GM12878 (cell line): ENCODE data around the gene ATP7B. TPM values are rescaled to one million over a fixed set of nuclear protein-coding genes. Genes with fewer than 3 reads are reported as not detected.

Source experiments
- ATAC-seq: fragments of 200-7000 bp; cut with Tn5 transposase; 3 replicates; pipeline ENCODE4 v1.9.1; 2020; ENCODE audit warnings: mild to moderate bottlenecking, moderate library complexity
- BruUV-seq: library from RNA; stranded (reverse); fragments of 400-500 nt; replicated peaks from 2 replicates; lab custom pipeline; 2021; lab: Mats Ljungman, UMichigan
- CTCF ChIA-PET: fragments of 300-600 bp; sonication (Branson Sonifier 250); formaldehyde crosslinking; extraction: SDS; loops from one replicate; lab custom pipeline; 2021; ENCODE audit warnings: inconsistent platforms; lab: Yijun Ruan, JAX
- POLR2A ChIA-PET: fragments of 350-600 bp; formaldehyde crosslinking; extraction: SDS; loops from one replicate; lab custom pipeline; 2021; ENCODE audit warnings: inconsistent platforms; lab: Charles Lee
- RAD21 ChIA-PET: fragments of 300-600 bp; sonication (Branson Sonifier 250); formaldehyde crosslinking; loops from one replicate; lab custom pipeline; 2023; ENCODE audit warnings: antibody characterized with exemption; ENCODE audit not compliant: unreplicated experiment; lab: Charles Lee
- SMC1A ChIA-PET: fragments of 300-600 bp; sonication (Branson Sonifier 250); formaldehyde crosslinking; loops from one replicate; lab custom pipeline; 2023; ENCODE audit not compliant: unreplicated experiment, uncharacterized antibody; lab: Charles Lee
- DNase-seq: peaks from one replicate; pipeline ENCODE4 v3.0.0-alpha.2; 2011; ENCODE audit warnings: low read depth, low spot score
- FAIRE-seq: peaks from 3 replicates; lab custom pipeline; 2011; peaks lifted over from hg19 to GRCh38; lab: Jason Lieb, UNC
- H2AFZ ChIP-seq: 2 replicates; pipeline ENCODE4 v1.6.0; 2011; ENCODE audit warnings: low read depth, low read length, control low read depth; ENCODE audit not compliant: control insufficient read depth
- H3K27ac ChIP-seq: 2 replicates; pipeline ENCODE4 v1.5.1; 2011; ENCODE audit warnings: control low read depth; ENCODE audit not compliant: control insufficient read depth, insufficient read depth
- H3K27me3 ChIP-seq, 2 experiments: replicated peaks in 1 of 2; 2 replicates each; pipeline versions ENCODE4 v1.6.0 to v1.6.1; 2011; ENCODE audit warnings: low read length in 1 of 2; ENCODE audit not compliant: control insufficient read depth in 2 of 2, insufficient read depth in 2 of 2
- H3K36me3 ChIP-seq, 2 experiments: 2 replicates each; pipeline ENCODE4 v1.5.1; 2011; ENCODE audit warnings: low read length in 1 of 2; ENCODE audit not compliant: control insufficient read depth in 2 of 2, insufficient read depth in 2 of 2
- H3K4me1 ChIP-seq: 2 replicates; pipeline ENCODE4 v1.6.1; 2011; ENCODE audit warnings: mild to moderate bottlenecking, low read length, moderate library complexity, mixed read lengths; ENCODE audit not compliant: control insufficient read depth, insufficient read depth
- H3K4me2 ChIP-seq: 2 replicates; pipeline ENCODE4 v1.6.0; 2011; ENCODE audit warnings: control low read depth; ENCODE audit not compliant: control insufficient read depth, insufficient read depth
- H3K4me3 ChIP-seq: fragments of 200-600 bp; sonication (generic); 2 replicates; pipeline ENCODE4 v1.5.1; 2016
- H3K79me2 ChIP-seq: 2 replicates; pipeline ENCODE4 v1.6.0; 2011; ENCODE audit warnings: low read length; ENCODE audit not compliant: control insufficient read depth, insufficient read depth
- H3K9ac ChIP-seq: 2 replicates; pipeline ENCODE4 v1.8.0; 2011; ENCODE audit warnings: low read length, control low read depth, mixed read lengths; ENCODE audit not compliant: control insufficient read depth, insufficient read depth
- H3K9me3 ChIP-seq: replicated peaks from 3 replicates; pipeline ENCODE4 v1.5.1; 2011; ENCODE audit warnings: mild to moderate bottlenecking, low read length; ENCODE audit not compliant: control insufficient read depth, insufficient read depth
- H4K20me1 ChIP-seq: 2 replicates; pipeline ENCODE4 v1.6.0; 2011; ENCODE audit not compliant: control insufficient read depth, insufficient read depth
- ATF7 ChIP-seq: fragments of 450-650 bp; IDR thresholded peaks from 2 replicates; pipeline ENCODE4 v1.6.1; 2016; ENCODE audit warnings: low read depth, mild to moderate bottlenecking
- CEBPZ ChIP-seq: fragments of 150-350 bp; IDR thresholded peaks from 2 replicates; pipeline ENCODE4 v1.6.1; 2016; ENCODE audit warnings: low read depth, low read length
- HSF1 ChIP-seq: fragments of 150-350 bp; IDR thresholded peaks from 2 replicates; pipeline ENCODE4 v1.6.1; 2014; ENCODE audit warnings: mild to moderate bottlenecking, low read depth, low read length
- IRF5 ChIP-seq: fragments of 450-650 bp; IDR thresholded peaks from 2 replicates; pipeline ENCODE4 v1.6.1; 2017; ENCODE audit warnings: borderline replicate concordance
- KDM1A ChIP-seq: fragments of 200-600 bp; sonication (generic); IDR thresholded peaks from 2 replicates; pipeline ENCODE4 v1.6.1; 2016; ENCODE audit warnings: borderline replicate concordance
- LARP7 ChIP-seq: fragments of 450-650 bp; IDR thresholded peaks from 2 replicates; pipeline ENCODE4 v1.6.1; 2017; ENCODE audit warnings: mild to moderate bottlenecking
- MLLT1 ChIP-seq: fragments of 450-650 bp; IDR thresholded peaks from 2 replicates; pipeline ENCODE4 v1.6.1; 2016; ENCODE audit warnings: mild to moderate bottlenecking
- MTA3 ChIP-seq: IDR thresholded peaks from 2 replicates; pipeline ENCODE4 v1.6.1; 2012; ENCODE audit warnings: low read length, inconsistent platforms, borderline replicate concordance
- NR2C1 ChIP-seq: fragments of 450-650 bp; IDR thresholded peaks from 2 replicates; pipeline ENCODE4 v1.6.1; 2017; ENCODE audit warnings: antibody characterized with exemption, mild to moderate bottlenecking, moderate library complexity
- RAD51 ChIP-seq: fragments of 450-650 bp; IDR thresholded peaks from 2 replicates; pipeline ENCODE4 v1.6.1; 2016; ENCODE audit warnings: moderate library complexity, mild to moderate bottlenecking, inconsistent platforms
- RUNX3 ChIP-seq: IDR thresholded peaks from 2 replicates; pipeline ENCODE4 v1.6.1; 2012; ENCODE audit warnings: low read length, inconsistent platforms
- SUZ12 ChIP-seq: fragments of 200-600 bp; sonication (generic); IDR thresholded peaks from one replicate; pipeline ENCODE4 v1.6.1; 2018; ENCODE audit warnings: antibody characterized with exemption, mild to moderate bottlenecking; ENCODE audit not compliant: unreplicated experiment
- TAF1 ChIP-seq: IDR thresholded peaks from 2 replicates; pipeline ENCODE4 v1.6.1; 2011; ENCODE audit warnings: mild to moderate bottlenecking, low read depth, low read length, borderline replicate concordance
- USF2 ChIP-seq: IDR thresholded peaks from 2 replicates; pipeline ENCODE4 v1.6.1; 2011; ENCODE audit warnings: low read depth, low read length, improper control_type of control experiment, borderline replicate concordance
- ZNF207 ChIP-seq: fragments of 450-650 bp; IDR thresholded peaks from 2 replicates; pipeline ENCODE4 v1.6.1; 2014; ENCODE audit warnings: antibody characterized with exemption, mild to moderate bottlenecking, borderline replicate concordance
- whole genome bisulfite sequencing: methylation state at CpG from one replicate; pipeline ENCODE4 v1.1.6; 2016; ENCODE audit warnings: low lambda C conversion rate; ENCODE audit not compliant: insufficient replicate concordance, insufficient coverage; ENCODE audit errors: missing lambda C conversion rate; 5-methylcytosine and 5-hydroxymethylcytosine counted together
- in situ Hi-C: fragments of 300-500 bp; cut with MboI; formaldehyde crosslinking; loops from 9 replicates; pipeline ENCODE4 v1.14.3; 2018; ENCODE audit warnings: mixed read lengths
- intact Hi-C: fragments of 100-400 bp; cut with micrococcal nuclease; formaldehyde crosslinking; loops from one replicate; pipeline ENCODE4 v1.14.2; 2022; ENCODE audit not compliant: unreplicated experiment
- polyA plus RNA-seq, 11 experiments: library from polyadenylated mRNA; depleted of rRNA in 4 of 11; unstranded in 6 of 11; stranded (reverse) in 5 of 11; fragments of >200 nt; fragmentation: Nextera tagmentation in 4 of 11; fragmentation: Illumina TruSeq in 1 of 11; extraction: Ambion mirVana in 4 of 11; extraction: Trizol in 1 of 11; gene quantifications; 1 replicate in 1 of 11; 2 replicates in 10 of 11; pipeline versions ENCODE4 v1.2.1 to v1.2.3, GENCODE V29; 2011 to 2016; ENCODE audit warnings: inconsistent platforms in 2 of 11, missing spikeins in 2 of 11, low read depth in 1 of 11
- total RNA-seq, 4 experiments: library from RNA; depleted of rRNA in 3 of 4; stranded (reverse); fragments of >200 nt in 3 of 4; fragmentation: Illumina TruSeq in 1 of 4; extraction: Trizol in 1 of 4; gene quantifications; 2 replicates each; pipeline versions ENCODE4 v1.2.1 to v1.2.3, GENCODE V29; 2013 to 2021

ATP7B gene
- total and polyA plus RNA-seq, 10 of the 15 experiments (the other 5 are each of a cell fraction or from before 2014, with no cell fraction given) = under 0.01 to 1.1 (median 0.06) TPM; not detected in 2

- DNase-seq (no peak), FAIRE-seq (no peak), ATAC-seq (no peak)
- Histone ChIP-seq H2AFZ (no peak overlapping the region), H3K4me3 (no peak overlapping the region), H3K4me2 (no peak overlapping the region), H3K27me3 (peaks cover 2 to 7% of the 10 kb centered on the region in 2 experiments; a peak in 2 of 4 replicates), H3K27ac (no peak overlapping the region), H3K79me2 (no peaks in the 10 kb centered on the region), H3K4me1 (no peaks in the 10 kb centered on the region), H4K20me1 (no peaks in the 10 kb centered on the region), H3K36me3 (no peaks in the 10 kb centered on the region), H3K9ac (no peak overlapping the region), H3K9me3 (no peaks in the 10 kb centered on the region)
- in situ Hi-C loops = no loop called here
- SMC1A ChIA-PET = interaction anchor here (1.2 kb wide), 1 partner anchor 134 kb away, joined by 3 read pairs; no protein-coding TSS in a partner anchor
- BruUV-seq = no TSS peak
- RAD21 ChIA-PET = interaction anchor here (1.3 kb wide), 1 partner anchor 98 kb away, joined by 3 read pairs; no protein-coding TSS in a partner anchor
- CTCF ChIA-PET = interaction anchor here (0.7 to 2.0 kb wide), 3 partner anchors 11 to 98 kb away, joined by 3 to 5 read pairs (median 5); no protein-coding TSS in a partner anchor
- WGBS = 44% methylated on average over 2 of the region's 2 CpGs
- POLR2A ChIA-PET = no interaction called here
- intact Hi-C loops = no loop called here
- TF ChIP-seq ZNF207 = no peak
- no peak for TF ChIP-seq MTA3
- TF ChIP-seq LARP7 = no peak
- TF ChIP-seq TAF1 = no peak
- TF ChIP-seq KDM1A = no peak
- TF ChIP-seq RUNX3 = no peak
- no peak for TF ChIP-seq ATF7
- no peak for TF ChIP-seq NR2C1
- no peak for TF ChIP-seq HSF1
- no peak for TF ChIP-seq CEBPZ
- no peak for TF ChIP-seq IRF5
- no peak for TF ChIP-seq MLLT1
- TF ChIP-seq RAD51 = no peak
- no peak for TF ChIP-seq SUZ12
- no peak for TF ChIP-seq USF2
Measured at GRCh38 chr13:51993713-51994112, 17.5 kb downstream of the ATP7B start.
